Cerebellar cortex (tissue), 1 donor: ENCODE results near the gene CLEC10A.
A peak's percentile ranks its signal among the peaks of the same experiment; 100 is the strongest.

Experiments
- DNase-seq: peaks from one replicate; pipeline ENCODE4 v3.0.0-alpha.2; 2015; ENCODE audit warnings: low spot score

Gene CLEC10A

DNA sequence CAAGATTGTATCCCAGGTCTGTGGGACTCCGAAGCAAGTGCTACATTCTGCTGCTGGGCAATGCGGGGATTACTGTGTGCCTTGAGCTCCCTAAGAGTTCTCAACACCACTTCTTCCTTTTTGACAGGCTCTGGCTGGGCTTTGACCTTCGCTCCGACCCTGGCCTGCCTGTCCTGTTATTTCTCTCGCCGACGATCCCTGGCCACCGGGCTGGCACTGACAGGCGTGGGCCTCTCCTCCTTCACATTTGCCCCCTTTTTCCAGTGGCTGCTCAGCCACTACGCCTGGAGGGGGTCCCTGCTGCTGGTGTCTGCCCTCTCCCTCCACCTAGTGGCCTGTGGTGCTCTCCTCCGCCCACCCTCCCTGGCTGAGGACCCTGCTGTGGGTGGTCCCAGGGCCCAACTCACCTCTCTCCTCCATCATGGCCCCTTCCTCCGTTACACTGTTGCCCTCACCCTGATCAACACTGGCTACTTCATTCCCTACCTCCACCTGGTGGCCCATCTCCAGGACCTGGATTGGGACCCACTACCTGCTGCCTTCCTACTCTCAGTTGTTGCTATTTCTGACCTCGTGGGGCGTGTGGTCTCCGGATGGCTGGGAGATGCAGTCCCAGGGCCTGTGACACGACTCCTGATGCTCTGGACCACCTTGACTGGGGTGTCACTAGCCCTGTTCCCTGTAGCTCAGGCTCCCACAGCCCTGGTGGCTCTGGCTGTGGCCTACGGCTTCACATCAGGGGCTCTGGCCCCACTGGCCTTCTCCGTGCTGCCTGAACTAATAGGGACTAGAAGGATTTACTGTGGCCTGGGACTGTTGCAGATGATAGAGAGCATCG, 41.8 kb downstream of the CLEC10A start:
- DNase-seq: no peak

DNA sequence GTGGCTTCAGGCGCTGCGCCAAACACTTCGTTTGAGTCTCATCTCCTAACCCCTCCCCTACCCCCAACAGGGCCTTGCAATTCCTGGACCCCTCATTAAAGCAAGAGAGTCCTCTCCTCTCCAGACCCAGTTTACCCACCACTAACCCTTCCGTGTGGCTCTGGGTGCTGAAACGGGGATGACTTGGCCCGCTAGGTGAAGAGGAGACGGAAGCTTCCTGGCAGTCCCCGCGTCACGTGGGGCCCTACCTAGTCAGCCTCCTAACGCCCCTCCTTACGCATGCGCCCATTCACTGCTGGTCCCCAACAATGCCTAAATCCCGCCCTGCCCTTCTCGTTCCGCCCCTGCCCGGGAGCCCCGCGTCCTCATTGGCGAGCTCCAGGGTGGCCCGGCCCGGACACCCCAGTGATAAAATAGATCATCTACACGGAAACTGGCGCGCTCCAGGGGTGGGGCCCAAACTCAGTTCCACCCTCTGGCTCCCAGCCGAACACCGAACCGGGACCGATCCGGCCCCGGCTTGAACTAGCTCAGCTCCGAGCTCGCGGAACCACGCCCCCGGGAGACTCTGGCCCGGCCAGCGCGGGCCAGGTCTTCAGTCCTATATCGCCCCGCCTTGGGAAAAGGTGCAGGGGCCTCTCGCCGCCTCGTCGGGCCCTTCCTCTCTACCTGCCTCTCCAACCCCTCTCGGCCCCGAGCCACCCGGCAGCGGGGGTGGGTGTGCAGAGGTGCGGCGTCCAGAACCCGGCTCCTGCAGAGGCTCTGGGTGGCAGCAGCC, 44.3 kb downstream of the CLEC10A start, which contains the start of gene SLC16A13:
Gene SLC16A13 (plus strand): TSS at position 425 of the 778 bp plus-strand sequence. CDS start 368 bp downstream, outside the sequence.
- peak; percentile 99 for DNase-seq

DNA sequence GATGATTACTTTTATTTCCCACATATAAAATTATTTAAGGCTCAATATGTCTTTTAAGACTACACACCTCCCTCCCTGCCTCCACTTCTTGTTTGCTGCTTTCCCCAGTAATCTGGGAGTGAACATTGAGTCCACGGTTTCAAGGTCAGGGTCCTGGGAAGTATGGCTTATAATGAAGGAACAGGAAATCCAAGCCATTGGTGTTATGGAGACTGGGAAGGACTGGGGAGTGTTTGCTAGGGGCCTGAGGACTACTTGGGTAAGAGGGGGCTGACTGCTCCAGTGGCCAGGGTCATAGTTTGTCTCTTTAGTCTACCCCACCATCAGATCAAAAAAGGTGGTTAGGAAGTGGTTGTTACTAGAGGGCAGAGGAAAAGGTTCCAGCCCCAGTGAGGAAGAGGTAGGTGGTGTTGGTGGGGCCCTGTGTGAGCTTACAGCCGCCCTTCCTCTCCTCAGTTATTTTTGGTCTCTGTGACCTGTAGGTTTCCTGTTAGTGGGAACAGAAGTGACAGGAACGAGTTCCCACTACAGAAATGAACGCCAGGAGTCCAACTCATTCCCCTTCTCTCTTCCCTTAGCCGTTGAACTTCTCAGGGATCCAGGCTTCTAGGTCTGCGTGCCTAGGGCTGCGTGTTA, 45.0 kb downstream of the CLEC10A start:
- DNase-seq: no peak

DNA sequence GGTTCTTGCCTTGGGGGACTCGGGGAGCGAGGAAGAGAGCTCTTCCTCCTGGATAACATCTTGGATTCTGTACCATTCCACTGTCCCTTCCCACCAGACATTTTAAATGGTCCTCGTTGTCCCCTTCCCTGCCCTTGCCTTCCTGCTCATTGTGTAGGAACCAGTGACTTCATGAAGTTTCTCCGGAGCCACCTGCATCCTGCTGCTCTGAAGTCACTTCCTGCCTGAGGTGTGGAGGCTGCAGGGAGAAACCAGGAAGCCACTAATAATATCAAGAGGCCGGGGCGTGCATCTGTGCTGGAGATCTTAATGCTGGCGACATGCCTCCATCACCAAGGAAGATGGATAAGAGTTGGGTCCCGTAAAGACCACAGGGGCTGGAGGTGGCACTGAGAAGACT, 50.4 kb downstream of the CLEC10A start:
- DNase-seq: no peak

DNA sequence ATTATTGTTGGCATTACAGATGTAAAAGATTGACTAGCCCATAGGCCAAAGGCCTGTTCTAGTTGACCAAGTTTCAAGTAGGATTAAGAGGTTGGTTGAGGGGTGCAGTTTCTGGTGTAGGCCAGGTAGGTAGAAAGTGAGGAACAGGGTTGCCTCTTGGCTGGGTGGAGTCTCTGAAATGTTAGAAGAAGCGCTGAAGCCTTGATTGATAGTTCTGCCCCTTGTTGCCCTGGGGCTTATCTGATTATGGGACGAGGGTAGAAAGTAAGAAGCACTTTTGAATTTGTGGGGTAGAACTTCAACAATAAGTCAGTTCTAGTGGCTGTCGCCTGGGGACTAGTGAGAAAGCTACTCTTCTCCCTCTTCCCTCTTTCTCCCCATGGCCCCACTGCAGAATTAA, 51.0 kb downstream of the CLEC10A start:
- DNase-seq: no peak

DNA sequence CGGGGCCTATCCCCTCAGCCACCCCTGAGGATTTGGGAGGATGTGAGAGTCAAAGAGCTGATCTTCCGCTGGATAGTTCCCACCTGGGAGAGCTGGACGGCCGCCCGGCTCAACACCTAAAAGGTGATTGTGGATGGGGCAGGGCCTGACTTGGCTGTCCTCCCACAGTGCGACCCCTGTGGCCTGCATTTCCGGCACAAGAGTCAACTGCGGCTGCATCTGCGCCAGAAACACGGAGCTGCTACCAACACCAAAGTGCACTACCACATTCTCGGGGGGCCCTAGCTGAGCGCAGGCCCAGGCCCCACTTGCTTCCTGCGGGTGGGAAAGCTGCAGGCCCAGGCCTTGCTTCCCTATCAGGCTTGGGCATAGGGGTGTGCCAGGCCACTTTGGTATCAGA, 52.7 kb downstream of the CLEC10A start:
- no peak for DNase-seq

DNA sequence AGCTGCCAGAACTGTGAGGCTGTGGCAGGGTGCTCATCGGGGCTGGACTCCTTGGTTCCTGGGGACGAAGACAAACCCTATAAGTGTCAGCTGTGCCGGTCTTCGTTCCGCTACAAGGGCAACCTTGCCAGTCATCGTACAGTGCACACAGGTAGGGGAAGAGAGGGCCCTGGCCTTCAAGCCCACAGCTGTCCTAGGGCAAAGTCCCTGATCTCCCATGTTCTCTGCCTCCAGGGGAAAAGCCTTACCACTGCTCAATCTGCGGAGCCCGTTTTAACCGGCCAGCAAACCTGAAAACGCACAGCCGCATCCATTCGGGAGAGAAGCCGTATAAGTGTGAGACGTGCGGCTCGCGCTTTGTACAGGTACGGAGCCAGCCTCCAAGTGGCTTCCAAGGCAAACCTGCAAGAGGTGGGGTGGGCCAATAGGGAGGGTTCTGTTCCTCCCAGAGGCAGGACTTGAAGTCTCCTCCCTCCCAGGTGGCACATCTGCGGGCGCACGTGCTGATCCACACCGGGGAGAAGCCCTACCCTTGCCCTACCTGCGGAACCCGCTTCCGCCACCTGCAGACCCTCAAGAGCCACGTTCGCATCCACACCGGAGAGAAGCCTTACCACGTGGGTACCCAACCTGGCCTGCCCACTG, 53.5 kb downstream of the CLEC10A start:
- no peak for DNase-seq

DNA sequence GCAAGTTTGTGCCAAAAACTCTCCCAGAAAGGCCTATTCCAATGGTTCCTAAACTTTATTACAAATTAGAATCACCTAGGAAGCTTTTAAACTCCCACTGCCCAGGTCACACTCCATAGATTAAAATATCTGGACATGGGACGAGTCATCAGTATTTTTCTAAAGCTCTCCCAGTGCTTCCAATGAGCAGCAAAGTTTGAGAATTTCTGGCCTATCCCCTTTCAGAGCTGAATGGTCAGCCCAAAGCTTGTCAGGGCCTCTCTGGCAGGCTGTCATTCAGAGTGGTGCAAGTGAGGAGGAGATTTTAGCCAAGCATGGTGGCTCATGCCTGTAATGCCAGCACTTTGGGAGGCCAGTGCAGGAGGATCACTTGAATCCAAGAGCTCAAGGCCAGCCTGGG, 54.8 kb downstream of the CLEC10A start:
- DNase-seq: no peak
